Mammary epithelial cell (primary cell): ENCODE data around the gene VWA3B.

Experiments
- CTCF ChIP-seq, 2 donors: IDR thresholded peaks in 1 of 2; conservative IDR thresholded peaks in 1 of 2; 2 replicates each; pipeline ENCODE4 v1.5.1; 2011 to 2012; ENCODE audit warnings: inconsistent platforms in 2 of 2, low read length in 2 of 2, mild to moderate bottlenecking in 2 of 2, control low read depth in 1 of 2, low read depth in 1 of 2; ENCODE audit not compliant: insufficient read depth in 1 of 2; ENCODE audit errors: extremely low read depth in 1 of 2
- EZH2 ChIP-seq: IDR thresholded peaks from 2 replicates; pipeline ENCODE4 v1.6.1; 2012; ENCODE audit warnings: low read length, inconsistent platforms, borderline replicate concordance

GRCh38 chr2:98278074-98278473 lies 191.1 kb downstream of the VWA3B start:
- TF ChIP-seq CTCF (conservative IDR thresholded peaks at IDR 0.05 in 1 of 2, IDR thresholded peaks at IDR 0.05 in 1 of 2; ENCODE audit: extremely low read depth in 1 of 2, insufficient read depth in 1 of 2, low read depth in 1 of 2, low read length in 2 of 2) (no peak), EZH2 (no peak)
